Limb (tissue), 2 donors: Measurements from ENCODE around the gene FAM83C.

Source experiments
- DNase-seq, 2 donors: peaks; one replicate each; pipeline ENCODE4 v3.0.0-alpha.2; 2016; ENCODE audit errors: extremely low spot score in 2 of 2

Gene FAM83C

GRCh38 chr20:35299780-35300179 lies 7.6 kb upstream of the FAM83C start:
- DNase-seq: no peak

- no peak for DNase-seq
Observed at GRCh38 chr20:35298264-35298663, 6.0 kb upstream of the FAM83C start.

- DNase-seq: no peak
Observed at GRCh38 chr20:35297740-35298139, 5.5 kb upstream of the FAM83C start.

GRCh38 chr20:35297155-35297554 lies 4.9 kb upstream of the FAM83C start:
- DNase-seq: no peak

- DNase-seq: no peak
Observed at GRCh38 chr20:35296101-35296554, 3.9 kb upstream of the FAM83C start.

- no peak for DNase-seq
Observed at GRCh38 chr20:35295674-35296073, 3.4 kb upstream of the FAM83C start.

GRCh38 chr20:35295058-35295457 lies 2.8 kb upstream of the FAM83C start:
- DNase-seq: no peak

- no peak for DNase-seq
Observed at GRCh38 chr20:35294293-35294685, 2.1 kb upstream of the FAM83C start.

- DNase-seq: no peak
Observed at GRCh38 chr20:35293303-35294292, 1.4 kb upstream of the FAM83C start.

GRCh38 chr20:35292504-35293285 lies 470 bp upstream of the FAM83C start:
- no peak for DNase-seq

- no peak for DNase-seq
Observed at GRCh38 chr20:35290887-35291417, 1.3 kb downstream of the FAM83C start.

- DNase-seq: no peak
Observed at GRCh38 chr20:35290186-35290886, 1.9 kb downstream of the FAM83C start.

GRCh38 chr20:35288325-35289060 lies 3.7 kb downstream of the FAM83C start:
- DNase-seq: no peak

GRCh38 chr20:35287509-35288324 lies 4.5 kb downstream of the FAM83C start:
- DNase-seq: no peak

GRCh38 chr20:35286899-35287508 lies 5.2 kb downstream of the FAM83C start:
- no peak for DNase-seq

- DNase-seq: no peak
Observed at GRCh38 chr20:35286077-35286898, 5.9 kb downstream of the FAM83C start.

GRCh38 chr20:35285806-35286076 lies 6.5 kb downstream of the FAM83C start:
- DNase-seq: no peak

GRCh38 chr20:35284992-35285805 lies 7.0 kb downstream of the FAM83C start:
- no peak for DNase-seq
